AG04449 (cell line): Measurements from ENCODE around the gene PRKAG2.

Experiments
- CTCF ChIA-PET: fragments of 350-600 bp; formaldehyde crosslinking; extraction: SDS; loops from one replicate; lab custom pipeline; 2021; ENCODE audit warnings: antibody characterized with exemption; lab: Yijun Ruan, JAX
- POLR2A ChIA-PET: fragments of 400-600, 350-600 bp; formaldehyde crosslinking; extraction: SDS; loops from one replicate; lab custom pipeline; 2020; ENCODE audit warnings: antibody characterized with exemption, inconsistent platforms; lab: Yijun Ruan, JAX
- DNase-seq: peaks from one replicate; pipeline ENCODE4 v3.0.0-alpha.2; 2010; ENCODE audit warnings: low read depth, low spot score
- H3K4me3 ChIP-seq: 2 replicates; pipeline ENCODE4 v1.5.1; 2011; ENCODE audit warnings: low read depth, mild to moderate bottlenecking, control low read depth, low read length
- TF ChIP-seq, protein P1 (sequence below): IDR thresholded peaks from one replicate; pipeline ENCODE4 v1.5.1; 2011; ENCODE audit warnings: mild to moderate bottlenecking, moderate library complexity, low read length, control low read depth, inconsistent platforms; ENCODE audit not compliant: insufficient read depth; ENCODE audit errors: missing control alignments

The PRKAG2 gene

DNA sequence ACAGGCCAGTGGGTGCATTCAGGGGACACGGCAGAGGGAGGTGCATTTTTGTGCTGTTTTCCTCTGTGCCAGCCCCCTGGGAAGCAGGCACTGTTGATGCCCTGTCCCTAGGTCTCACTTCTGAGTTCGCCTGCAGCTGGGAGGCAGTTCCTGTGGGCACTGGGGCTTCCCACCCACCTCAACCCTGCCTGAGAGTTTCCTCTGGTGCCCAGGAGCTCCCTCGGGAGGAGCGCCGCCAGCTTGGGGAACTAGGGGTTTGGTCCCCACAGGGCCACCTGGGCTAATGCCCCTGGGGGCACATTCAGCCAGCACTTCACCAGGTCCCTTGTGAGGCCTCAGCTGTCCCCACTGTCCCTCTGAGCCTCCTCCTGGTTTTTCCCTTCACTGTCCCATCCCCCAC, 179.0 kb downstream of the PRKAG2 start:
- TF ChIP-seq, protein P1, sequence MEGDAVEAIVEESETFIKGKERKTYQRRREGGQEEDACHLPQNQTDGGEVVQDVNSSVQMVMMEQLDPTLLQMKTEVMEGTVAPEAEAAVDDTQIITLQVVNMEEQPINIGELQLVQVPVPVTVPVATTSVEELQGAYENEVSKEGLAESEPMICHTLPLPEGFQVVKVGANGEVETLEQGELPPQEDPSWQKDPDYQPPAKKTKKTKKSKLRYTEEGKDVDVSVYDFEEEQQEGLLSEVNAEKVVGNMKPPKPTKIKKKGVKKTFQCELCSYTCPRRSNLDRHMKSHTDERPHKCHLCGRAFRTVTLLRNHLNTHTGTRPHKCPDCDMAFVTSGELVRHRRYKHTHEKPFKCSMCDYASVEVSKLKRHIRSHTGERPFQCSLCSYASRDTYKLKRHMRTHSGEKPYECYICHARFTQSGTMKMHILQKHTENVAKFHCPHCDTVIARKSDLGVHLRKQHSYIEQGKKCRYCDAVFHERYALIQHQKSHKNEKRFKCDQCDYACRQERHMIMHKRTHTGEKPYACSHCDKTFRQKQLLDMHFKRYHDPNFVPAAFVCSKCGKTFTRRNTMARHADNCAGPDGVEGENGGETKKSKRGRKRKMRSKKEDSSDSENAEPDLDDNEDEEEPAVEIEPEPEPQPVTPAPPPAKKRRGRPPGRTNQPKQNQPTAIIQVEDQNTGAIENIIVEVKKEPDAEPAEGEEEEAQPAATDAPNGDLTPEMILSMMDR, result no peak
- no peak overlapping the region for H3K4me3 ChIP-seq
- CTCF ChIA-PET, result interaction anchor here (1.1 to 2.6 kb wide), 4 partner anchors 9 to 128 kb away, joined by 3 to 14 read pairs (median 6); no protein-coding TSS in a partner anchor
- DNase-seq, result no peak
- POLR2A ChIA-PET, result no interaction called here

DNA sequence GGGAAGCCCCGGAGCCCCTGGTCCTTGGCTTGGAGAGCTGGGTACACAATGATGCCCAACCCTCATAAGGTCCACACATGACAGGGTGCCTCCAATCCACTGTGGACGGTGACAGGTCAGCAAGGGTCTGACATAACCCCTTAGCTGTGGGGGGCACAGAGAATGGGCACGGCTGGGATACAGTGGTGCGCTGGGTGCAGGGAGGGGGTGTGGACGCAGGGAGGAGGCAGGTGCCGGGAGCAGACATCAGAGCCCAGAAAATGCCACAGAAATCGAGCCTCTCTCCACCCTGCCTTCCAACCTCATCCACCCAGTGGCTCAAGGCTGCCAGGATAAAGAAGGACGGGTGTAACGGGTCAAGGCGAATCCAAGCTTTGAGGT, 179.4 kb downstream of the PRKAG2 start:
- POLR2A ChIA-PET, result no interaction called here
- CTCF ChIA-PET, result interaction anchor here (1.3 to 2.6 kb wide), 4 partner anchors 9 to 66 kb away, joined by 3 to 14 read pairs (median 8); no protein-coding TSS in a partner anchor
- TF ChIP-seq, protein P1, result no peak
- DNase-seq, result no peak
- H3K4me3 ChIP-seq, result no peak overlapping the region

DNA sequence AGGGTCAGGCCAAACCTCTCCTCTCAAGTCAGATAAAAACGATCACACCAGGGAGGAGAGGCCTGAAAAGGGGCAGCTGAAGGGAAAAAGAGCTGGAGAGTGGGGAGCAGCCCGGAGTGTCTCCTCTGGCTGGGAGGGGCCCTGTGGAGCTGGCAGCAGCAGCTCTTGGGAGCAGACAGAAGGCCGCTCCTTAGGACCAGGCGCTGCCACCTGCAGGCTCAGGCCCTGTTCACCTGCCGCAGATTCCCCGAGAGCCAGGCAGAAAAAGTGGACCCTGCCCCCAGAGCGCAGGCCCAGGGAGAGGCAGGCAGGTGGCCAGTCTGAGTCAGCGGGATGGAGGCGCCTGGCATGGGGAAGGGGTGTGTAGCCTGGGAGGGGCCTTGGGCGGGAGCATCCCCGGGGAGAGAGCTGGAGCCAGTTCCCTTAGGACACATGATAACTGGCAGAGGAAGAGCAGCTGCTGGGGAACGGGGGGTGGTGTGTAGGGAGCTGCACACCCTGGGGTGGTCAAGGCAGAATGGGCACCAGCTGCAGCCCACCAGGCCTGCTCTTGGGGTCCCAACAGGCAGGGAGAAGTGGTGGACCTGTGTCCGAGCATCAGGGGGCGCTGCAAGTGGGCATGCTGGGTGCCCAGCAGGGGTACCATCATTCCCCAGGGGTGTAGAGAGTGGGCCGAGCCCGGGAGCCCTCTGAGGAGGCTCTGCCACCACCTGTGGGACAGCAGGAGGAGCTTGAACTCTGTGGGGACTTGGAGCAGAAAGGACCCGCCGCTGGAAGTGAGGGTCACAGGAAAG, 180.0 kb downstream of the PRKAG2 start:
- TF ChIP-seq, protein P1, result no peak
- CTCF ChIA-PET, result interaction anchor here (1.4 to 2.6 kb wide), 4 partner anchors 8 to 66 kb away, joined by 3 to 14 read pairs (median 8); no protein-coding TSS in a partner anchor
- POLR2A ChIA-PET, result no interaction called here
- DNase-seq, result no peak
- no peak overlapping the region for H3K4me3 ChIP-seq

GRCh38 chr7:151695951-151696541, 180.9 kb downstream of the PRKAG2 start:
- POLR2A ChIA-PET, result no interaction called here
- TF ChIP-seq, protein P1, result no peak
- H3K4me3 ChIP-seq, result no peak overlapping the region
- no peak for DNase-seq
- CTCF ChIA-PET, result interaction anchor here (1.2 to 2.0 kb wide), 3 partner anchors 31 to 64 kb away, joined by 3 to 6 read pairs (median 3); no protein-coding TSS in a partner anchor

DNA sequence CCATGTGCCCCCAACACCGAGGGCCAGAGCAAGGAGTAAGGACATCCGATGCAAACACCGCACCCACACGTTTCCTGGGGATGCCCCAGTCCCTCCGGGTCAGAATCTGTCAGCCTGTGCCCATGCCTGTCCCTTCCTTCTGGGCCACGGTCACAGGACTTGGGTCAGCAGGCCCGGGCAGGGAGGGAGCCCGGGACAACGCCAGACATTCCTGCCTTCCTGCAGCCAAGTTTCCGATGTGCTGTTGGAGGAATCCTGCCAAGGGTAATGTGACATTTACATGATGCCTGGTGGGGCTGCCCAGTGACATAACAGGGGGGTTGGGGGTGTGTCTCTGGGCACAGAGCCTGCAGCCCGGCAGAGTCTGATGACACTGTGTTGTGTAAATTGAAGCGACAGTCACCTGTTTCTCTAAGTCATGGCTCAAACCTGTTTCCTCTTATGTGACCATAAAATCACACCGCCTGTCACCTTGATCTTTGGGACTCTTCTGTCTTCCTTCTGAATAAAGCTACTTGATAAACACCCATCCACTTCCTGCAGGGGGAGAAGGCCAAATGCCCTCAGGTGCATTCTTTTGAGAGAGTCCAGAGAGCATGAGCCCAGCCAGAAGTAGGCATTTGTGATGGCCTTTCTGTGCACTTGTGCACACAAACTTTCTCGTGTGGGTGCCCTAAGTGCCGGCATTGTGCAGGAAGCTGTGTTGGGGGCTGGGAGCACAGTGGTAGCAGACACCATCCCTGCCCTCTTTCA, 181.9 kb downstream of the PRKAG2 start:
- POLR2A ChIA-PET, result no interaction called here
- CTCF ChIA-PET, result interaction anchor here (1.0 to 1.4 kb wide), 3 partner anchors 30 to 62 kb away, joined by 3 read pairs; no protein-coding TSS in a partner anchor
- no peak for DNase-seq

More for the DNA sequence above, 181.9 kb downstream of the PRKAG2 start:
- TF ChIP-seq, protein P1, result no peak
- H3K4me3 ChIP-seq, result no peak overlapping the region
